ACHN (cell line): ENCODE results near the gene MTUS2.

Experiments
- DNase-seq: peaks from one replicate; pipeline ENCODE4 v3.0.0-alpha.2; 2015
- in situ Hi-C: cut with HindIII; loops from 2 replicates; pipeline ENCODE4 v1.10.0; 2017; ENCODE audit warnings: low sequenced_read_pairs, low pct_ligation_motif_present, low pct_unique_long_range_greater_than_20kb

Gene MTUS2

DNA sequence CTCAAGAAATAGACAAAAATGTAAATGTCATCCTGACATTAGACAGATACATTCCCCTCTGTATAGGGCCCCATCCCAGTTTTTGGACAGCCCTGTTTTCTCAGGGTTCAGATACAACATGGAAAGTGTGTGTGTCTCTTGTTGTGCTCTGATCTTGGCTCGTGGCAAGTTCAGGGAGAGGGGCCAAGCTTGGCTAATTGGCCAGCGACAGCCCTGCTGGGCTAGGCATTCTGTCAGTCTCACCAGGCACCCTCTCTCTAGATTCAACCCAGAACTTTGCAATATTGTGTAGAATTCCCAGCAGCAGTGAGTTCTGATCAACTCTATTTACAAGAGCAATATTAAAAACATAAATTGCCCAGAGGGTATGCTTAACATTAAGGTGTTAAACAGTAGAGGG is 30.1 kb downstream of the MTUS2 start:
- no peak for DNase-seq
- in situ Hi-C loops, result no loop called here

DNA sequence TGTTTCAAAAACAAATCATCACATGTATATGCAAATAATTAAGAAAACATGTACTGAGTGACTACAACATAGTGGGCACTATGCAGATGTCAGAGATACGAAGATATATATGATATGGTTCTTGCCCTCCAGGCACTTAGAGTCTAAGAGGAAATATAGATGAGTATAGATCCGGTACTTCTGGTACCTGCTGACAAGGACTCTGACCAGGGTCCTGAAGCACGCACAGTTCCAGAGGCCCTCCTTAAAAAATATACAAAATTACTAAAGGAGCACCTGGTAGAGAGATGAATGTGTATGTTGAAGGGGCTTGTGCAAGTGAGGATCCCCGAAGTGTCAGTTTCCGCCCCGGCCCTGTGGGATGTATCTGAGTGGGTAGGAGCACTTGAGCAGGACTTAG is 31.3 kb downstream of the MTUS2 start:
- in situ Hi-C loops, result no loop called here
- no peak for DNase-seq

DNA sequence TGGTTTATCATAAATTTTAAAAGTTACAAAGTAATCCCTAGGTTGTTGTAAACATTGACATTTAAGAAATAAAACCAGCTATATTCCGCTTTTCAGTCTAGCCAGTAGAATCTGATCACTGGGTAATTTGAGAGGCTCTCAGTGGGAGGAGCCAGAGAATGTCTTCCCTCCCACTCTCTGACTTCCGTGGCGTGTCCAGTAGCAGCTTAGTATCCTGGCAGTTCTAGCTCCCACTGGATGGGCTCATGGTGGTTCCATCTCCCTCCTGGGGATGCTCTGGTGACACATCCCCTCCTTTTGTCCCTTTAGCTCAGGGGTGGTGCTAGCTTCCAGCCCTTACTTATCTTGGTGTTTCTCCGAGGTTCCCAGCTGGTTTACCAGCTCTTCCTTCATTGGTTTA is 34.5 kb downstream of the MTUS2 start:
- no peak for DNase-seq
- in situ Hi-C loops, result no loop called here

DNA sequence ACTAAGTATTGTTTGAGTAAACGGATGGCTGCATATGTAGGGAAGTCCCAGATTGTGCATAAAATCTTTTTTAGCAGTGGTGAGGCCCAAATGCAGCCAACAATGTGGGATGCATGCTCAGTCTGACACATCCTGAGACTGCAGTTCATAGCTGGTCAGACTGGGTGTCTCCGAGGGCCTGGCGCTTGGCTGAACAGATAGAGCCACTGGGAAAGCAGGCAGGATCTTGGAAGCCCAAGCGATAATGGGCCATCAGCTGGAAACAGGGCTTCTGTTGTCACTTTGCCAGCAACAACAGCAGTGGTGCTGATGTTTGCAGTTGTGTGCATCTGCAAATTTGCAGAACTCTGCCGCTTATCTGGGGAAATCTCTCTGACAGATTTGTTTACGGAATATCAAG is 36.1 kb downstream of the MTUS2 start:
- in situ Hi-C loops, result no loop called here

DNA sequence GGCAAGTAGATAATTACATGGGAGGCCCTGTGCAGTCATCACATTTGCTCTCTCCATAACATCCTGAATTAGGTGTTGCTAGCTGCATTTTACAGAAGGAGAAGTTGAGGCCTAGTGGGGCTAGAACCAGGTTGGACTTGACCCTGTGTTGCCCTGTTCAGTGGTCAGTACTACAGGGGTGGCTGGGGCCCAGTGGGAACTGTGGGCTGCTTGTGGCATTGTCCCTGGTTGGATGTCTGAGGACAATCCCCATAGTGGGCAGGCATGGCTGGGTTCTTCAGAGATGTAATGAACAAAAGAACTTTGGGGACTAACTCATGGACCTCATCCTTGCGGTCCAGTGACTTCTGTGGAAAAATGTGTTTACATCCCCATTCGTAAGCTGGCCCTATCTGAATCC is 38.9 kb downstream of the MTUS2 start:
- no peak for DNase-seq
- in situ Hi-C loops, result no loop called here

More for the DNA sequence above, 36.1 kb downstream of the MTUS2 start:
- no peak for DNase-seq

DNA sequence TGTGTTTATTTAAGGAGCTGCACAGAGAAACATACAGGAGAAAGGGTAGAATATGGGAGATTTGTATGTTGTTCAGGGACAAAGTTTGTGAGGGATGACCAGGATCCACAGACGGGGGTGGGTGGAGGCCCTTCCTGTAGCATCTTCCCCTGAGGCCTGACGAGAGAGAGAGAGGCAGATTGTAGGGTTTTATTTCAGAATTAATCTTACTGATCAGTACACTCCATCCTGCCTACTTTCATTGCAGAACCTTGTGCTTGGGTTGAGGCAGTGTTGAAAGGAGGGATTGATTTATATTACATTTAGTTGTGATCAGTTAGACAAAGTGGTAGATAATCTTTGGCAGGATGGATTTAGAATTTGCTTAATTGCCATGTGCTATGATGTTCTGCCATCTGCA is 39.6 kb downstream of the MTUS2 start:
- in situ Hi-C loops, result no loop called here
- DNase-seq, result no peak

DNA sequence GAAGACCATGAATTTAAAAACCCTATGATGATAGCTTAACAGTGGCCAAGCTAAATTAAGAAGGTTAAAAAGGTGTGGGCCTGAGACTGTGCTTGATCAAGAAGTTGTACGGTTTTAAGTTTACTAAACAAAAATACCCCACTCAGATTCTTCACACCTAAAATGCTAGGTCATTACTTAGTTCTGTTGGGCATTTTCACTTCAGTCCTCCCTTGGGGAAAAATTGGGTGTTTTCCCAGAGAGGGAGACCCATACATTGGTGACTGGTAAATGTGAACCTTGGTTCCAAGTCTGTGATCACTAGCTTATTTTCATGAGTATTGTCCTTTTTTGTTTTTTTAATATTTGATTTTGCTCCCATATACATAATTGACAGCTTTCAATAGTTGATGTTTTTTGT is 44.4 kb downstream of the MTUS2 start:
- in situ Hi-C loops, result no loop called here
- DNase-seq, result no peak

DNA sequence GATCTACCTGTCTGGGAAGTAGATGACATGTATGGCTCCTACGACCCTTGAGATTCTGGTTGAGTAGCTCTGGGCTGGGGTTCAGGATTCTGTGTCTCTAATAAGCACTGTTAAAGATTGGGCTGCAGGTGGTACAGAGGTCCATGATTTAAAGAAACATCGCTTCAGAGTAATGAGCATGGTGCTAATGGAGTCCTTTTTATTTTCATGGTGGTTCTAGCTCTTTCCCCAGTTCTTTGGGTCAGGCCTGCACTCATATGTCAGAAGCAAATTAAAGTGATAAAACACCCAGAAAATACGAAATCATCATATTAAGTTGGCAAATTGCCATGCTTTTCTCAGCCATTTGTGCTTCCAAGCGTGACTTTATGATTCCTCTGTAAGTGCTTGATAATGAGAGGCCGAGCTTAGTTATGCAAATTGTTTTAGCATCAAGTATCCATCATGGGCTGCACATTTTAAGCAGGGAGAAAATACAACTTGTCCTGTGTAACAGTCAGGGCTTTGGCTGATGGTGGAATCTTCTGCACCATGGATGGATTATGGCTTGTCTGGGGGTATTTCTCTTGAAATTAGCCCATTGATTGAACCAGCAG is 45.1 kb downstream of the MTUS2 start:
- in situ Hi-C loops, result no loop called here
- DNase-seq, result no peak

DNA sequence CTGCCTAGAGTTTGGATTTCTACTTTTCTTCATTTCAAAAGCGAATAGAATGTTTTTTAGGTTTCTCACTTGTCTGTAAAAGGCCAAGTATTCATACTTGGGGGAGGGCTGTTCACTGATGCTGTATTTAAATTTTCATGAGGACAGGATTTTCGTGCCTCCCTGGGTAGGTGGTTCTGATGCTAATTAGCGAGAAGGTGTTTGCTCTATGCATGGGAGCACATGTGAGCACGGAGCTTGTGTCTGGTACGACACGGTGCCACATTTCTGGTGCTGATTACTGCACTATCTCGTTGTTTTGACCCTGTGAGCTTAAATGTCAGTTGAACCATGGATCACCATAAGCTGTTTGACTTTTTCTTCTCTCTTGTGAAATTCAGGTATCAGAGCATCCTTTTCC is 45.8 kb downstream of the MTUS2 start:
- in situ Hi-C loops, result no loop called here
- DNase-seq, result no peak

DNA sequence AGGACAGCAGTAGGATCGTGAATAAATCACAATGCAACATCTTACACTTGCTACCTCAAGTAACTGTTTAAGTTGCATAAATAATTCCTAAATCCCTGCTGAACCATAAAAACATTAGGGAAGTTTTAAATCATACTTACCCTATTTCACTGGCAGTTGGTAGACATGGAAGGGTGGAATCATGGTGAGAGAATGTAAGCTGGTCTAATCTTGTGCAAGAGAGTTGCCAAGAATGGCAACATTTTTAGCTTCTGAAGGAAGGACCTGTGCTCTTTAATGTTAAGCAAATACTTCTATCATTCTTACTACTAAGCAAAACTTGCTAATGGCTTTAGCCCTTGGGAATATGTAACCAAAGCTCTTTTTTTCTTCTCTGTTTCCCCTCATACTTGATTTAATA is 46.8 kb downstream of the MTUS2 start:
- DNase-seq, result no peak
- in situ Hi-C loops, result no loop called here

DNA sequence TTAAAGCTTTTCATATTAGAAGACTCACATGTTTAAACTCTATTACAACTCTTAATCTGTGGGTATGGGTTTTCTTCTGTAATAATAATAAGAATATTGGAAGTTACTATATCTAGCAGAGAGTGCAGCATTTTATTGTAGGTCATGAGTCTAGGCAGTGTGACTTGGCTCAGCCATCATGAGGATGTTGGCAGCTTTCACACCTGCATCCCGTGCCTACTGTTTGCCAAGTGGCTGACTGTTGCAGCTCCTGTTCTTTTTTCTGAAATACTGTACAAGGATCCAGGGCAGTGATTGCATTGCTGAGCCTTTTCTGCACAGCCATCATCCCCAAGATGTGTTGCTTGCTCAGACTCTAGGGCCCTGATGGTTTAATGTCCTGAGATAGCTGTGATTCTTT is 47.4 kb downstream of the MTUS2 start:
- DNase-seq, result no peak
- in situ Hi-C loops, result no loop called here

DNA sequence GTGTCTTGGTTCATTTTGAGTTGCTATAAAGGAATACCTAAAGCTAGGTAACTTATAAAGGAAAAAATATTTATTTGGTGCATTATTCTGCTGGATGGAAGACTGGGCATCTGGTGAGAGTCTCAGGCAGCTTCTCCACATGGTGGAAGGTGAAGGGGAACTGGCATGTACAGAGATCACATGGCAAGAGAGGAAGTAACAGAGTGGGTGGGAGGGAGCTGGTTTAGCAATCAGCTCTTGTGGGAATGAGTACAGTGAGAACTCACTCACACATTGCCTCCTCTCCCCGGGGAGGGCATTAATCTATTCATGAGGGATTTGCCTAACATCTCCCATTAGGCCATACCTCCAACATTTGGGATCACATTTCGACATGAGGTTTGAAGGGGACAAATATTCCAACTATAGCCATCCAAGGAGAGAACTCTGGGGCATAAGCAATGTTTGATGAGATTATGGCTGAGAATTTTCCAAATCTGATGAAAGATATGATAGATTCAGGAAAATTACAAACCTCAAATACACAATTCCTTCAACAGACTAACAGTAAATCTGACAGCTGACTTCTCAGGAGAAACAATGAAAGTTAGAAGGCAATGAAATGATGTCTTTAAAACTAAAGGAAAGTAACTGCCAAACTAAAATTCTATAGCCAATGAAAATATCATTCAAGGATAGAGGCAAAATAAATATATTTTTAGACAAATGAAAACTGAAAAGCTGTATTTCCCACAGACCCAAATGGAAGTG is 52.5 kb downstream of the MTUS2 start:
- in situ Hi-C loops, result no loop called here
- no peak for DNase-seq

DNA sequence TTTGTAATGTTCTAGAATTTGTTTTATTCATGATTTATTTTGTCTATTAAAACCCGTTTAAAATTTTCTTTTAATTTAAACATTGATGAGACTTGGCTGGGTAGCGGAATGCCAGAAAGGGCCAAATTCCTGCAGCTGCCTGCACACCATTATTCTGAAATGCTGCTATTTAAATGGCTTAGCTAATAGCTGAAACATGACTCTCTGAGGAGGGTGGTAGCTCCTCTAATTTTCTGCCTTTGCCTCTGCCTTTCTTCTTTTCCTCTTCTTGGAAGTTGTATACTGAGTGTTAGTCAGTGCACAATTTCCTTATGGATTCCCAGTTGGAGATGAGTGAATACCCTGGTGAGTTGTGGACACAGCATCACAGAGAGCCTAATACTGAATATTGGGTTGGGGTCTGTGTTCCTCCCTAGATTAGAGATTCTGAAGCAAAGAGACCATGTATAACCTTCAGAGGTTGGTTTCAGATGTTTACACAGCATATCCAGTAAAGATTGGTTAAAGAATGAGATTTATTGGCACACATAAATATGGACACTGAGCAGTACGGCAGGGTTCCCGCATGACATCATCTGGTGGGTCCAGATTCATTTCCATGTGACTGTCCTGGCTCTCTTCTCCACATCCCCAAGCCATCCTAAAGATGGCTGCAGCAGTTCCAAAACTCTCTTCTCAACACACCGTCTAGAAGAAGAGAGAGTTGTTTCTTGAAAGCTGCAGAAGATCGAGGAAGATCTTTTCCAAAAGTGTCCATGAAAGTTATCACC is 55.9 kb downstream of the MTUS2 start:
- DNase-seq, result no peak
- in situ Hi-C loops, result no loop called here

DNA sequence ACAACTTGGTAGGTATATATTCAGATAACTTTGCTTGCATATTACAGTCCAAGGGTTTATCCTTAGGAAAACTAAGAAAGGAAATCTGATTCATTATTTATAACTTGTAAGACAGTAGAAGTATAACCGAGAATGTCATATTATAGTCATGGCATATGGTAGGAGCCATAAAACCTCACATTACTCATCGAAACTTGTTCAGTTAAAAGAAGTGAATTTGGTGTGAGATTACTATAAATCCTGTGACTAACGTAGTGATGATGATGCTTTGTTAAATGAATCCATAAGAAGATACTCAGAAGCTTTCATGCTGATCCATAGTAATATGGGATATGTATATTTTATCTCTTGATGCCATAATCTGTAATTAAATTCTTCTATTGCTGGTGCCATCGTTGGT is 57.3 kb downstream of the MTUS2 start:
- in situ Hi-C loops, result no loop called here
- DNase-seq, result no peak

DNA sequence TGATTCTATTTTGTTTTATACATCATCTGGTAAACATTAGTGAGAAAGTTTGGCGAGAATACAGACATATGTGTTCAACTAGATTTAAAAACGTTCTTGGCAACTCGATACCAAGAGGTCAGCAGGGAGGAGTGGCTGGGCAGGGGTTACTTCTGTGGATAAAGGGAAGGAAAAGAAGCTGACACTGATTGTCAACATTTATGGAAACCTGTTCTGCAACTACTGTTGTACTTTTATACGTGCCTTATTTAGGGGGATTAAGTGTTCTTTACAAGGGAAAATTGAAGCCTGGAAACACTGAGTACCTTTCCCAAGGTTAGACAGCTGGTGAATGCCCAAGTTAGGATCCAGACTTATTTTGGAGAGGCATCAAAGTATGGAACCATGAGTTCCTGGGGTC is 65.0 kb downstream of the MTUS2 start:
- no peak for DNase-seq
- in situ Hi-C loops, result no loop called here

DNA sequence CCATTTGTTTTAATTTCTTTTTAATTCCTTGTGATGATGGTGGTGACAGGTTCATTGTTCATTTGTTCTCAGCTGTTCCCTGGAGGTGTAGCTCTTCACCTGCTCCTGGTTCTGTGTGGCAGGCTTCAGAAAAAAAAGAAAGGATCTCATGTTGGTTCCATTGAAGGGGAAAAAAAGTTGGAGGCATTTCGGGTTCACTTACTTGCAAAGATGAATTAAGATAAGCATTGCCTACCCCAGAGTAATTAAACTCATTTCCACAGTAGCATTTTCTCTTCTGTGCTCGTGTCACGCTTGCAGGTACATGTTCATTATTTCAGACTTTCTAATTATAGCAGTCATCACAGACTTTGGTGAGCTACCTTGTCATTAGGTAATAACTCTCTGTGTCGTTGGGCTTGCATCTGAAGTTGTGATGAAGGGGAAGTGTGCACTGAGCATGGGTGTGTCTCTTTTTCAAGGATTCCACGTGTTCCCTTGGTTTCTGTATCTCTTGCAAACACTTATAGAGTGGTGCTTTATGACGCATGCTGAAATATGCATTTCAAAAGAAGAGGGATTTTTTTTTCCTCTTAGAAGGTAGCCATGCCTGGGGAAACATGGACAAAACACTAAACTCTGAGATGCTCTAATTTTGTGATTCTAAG is 69.1 kb downstream of the MTUS2 start:
- in situ Hi-C loops, result no loop called here
- no peak for DNase-seq

DNA sequence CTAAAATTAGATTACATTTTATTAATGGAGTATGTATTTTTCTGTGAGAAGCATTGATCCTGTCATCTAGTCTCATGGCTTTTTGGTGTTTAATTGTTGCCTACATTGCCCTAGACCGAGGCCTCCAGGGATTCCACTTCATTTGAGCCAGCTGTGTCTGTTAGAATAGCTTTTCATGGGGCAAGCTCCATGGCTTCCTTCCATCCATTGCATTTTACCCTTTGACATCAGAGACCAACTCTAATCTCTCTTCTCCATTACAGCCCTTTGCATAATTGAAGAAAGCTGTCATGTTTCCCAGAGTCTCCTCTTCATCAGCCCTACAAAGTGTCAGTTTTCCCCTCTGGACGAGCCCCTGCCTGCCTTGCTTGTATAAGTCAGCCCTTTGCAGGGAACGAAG is 70.6 kb downstream of the MTUS2 start:
- DNase-seq, result no peak
- in situ Hi-C loops, result no loop called here

DNA sequence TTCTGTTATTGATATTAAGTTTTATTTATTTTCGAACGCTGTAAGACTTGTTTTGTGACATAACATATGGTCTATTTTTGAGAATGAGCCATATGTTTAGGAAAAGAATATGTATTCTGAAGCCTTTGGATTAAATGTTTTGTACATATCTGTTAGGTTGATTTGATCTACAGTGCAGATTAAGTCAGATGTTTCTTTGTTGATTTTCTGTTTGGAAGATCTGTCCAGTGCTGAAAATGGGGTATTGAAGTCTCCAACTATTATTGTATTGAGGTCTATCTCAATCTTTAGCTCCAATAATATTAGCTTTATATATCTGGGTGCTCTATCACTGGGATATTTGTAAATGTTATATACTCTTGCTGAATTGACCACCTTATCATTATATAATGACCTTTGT is 97.9 kb downstream of the MTUS2 start:
- DNase-seq, result no peak
- in situ Hi-C loops, result no loop called here

DNA sequence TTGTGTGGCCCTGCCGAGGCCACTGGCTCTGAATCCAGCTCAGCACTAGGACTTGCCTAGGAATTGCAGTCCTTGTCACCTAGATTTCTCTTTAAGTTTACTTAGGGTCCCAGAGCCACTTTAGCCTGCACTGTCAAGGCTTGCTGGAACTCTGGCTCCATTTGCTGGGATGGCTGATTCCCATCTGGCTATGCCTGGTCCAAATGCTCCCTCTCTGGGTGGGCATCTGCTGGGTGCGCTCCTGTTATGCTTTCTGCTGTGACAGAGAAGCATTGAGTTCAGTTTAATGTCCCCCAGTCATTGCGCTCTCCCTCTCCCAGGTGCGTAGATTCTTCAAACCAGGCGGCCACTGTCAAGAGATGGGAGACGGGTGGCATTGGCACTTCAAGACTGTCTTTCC is 102.2 kb downstream of the MTUS2 start:
- in situ Hi-C loops, result no loop called here
- DNase-seq, result no peak
